GM10847 (cell line): Measurements from ENCODE around the gene FHL2.

ENCODE experiments used
- POLR2A ChIP-seq: IDR thresholded peaks from 2 replicates; pipeline ENCODE4 v1.6.1; 2011; ENCODE audit not compliant: insufficient read length; ENCODE audit errors: extremely low read depth

The FHL2 gene, protein sequence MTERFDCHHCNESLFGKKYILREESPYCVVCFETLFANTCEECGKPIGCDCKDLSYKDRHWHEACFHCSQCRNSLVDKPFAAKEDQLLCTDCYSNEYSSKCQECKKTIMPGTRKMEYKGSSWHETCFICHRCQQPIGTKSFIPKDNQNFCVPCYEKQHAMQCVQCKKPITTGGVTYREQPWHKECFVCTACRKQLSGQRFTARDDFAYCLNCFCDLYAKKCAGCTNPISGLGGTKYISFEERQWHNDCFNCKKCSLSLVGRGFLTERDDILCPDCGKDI

DNA sequence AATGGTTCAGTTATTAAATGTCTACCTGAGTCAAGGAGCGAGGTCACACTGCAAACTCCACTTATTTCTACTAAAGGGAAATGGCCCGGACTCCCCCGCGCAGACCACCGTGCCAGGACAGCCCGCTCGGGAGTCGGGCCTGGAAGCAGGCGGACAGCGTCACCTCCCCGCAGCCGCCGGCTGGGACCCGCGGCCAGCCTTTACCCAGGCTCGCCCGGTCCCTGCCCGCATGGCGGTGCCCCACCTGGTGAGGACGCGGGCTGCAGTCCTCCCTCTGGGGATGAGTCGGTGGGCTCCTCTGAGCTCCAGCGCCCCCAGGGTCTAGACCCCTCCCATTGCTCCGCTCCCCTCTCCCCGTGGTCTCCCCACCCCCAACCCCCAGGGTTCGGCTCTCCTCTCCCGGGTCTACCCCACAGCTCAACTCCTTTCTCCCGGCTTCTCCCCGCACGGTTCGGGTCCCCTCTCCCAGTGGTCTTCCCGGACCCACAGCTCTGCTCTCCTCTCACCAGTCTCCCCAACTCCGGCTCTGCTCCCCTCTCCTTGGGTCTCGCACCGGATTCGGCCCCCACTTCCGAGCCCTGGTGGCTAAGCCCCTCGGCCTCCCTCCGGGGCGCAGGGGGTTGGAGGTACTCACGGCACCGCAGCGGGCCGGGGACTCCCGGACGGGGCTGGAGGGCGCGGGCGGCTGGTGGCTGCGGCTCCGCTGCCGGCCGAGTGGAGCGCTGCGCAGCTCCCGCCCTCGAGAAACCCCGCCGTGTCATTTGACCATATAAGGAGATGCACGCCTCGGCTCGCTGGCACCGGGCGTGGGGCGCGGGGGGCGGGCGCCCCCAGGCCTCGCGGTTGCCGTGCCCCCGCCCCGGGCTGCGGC lies at the start of gene FHL2:
Gene FHL2, minus strand, starts transcription at position 716 of the 871 bp plus-strand sequence. CDS start 12,535 bp downstream, outside the sequence.
- no peak for TF ChIP-seq POLR2A

DNA sequence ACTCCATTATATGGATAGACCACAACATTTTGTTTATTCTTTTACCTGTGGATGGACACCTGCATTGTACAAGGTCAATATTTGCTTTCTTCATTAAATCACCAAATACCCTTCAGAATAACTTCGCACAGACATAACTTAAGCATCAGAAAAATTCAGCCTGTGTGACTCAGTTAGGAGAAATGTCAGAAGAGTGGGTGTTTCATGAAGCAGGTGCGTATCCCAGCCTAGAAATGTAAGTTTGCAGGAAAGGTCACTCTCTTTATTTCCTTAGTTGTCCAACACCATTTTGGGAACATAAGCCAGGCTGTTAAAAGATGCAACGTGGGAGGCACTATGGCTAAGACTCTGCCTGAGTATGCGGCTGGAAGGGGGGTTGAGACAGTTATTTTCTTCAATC lies 48.6 kb upstream of the FHL2 start:
- TF ChIP-seq POLR2A = no peak

DNA sequence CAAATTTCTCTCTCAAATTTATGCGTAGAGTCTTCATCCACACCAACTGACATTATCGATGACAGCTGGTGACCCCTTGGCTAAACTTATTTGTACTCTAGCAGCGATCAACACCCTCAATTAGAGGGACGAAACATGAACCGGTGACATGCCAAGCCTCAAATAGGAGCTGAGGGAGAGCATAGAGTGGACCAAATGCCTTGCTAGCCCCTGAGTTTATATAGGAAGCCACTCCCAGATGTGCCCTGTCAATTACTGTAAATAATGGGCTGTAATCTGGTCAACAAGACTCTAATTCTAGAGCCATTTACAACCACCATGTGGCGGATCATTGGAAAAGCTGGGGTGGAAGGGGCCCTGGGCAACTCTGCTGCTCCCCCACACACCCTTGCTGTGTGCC lies 47.6 kb upstream of the FHL2 start:
- TF ChIP-seq POLR2A = no peak

DNA sequence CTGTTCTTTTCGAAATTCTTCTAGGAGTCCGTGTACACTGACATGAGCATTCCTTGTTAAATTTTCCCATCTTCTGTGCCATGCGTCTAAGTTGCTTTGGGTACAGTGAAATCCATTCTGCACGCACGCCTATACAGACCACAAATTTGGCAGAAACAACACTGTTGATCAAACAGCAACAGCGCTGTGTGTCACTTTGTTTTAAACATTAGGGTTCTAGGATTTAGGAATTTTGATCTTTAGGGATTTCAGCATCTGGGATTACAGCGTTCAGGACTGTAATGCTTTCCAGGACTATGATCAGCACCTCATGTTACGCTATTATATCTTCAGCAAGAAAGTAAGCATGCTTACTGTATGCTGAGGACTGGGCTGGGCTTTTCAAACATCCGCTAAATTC lies 47.1 kb upstream of the FHL2 start:
- no peak for TF ChIP-seq POLR2A

DNA sequence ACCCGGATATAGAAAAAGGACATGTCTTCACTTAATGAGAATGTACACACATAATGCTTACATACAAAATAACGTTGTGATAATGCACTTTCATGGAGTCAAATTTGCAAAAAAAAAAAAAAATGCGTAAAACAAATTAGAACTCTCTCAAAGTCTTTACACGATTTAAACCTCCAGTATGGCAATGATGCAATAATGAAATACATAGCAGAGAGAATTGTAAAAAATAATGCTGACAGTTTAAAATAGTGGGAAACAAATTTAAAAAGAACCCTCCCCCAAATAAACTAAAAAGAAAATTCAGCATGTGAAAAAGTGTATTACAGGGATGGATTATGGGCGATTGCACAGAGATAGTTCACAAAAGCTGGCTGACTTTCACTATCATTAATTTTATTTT lies 46.6 kb upstream of the FHL2 start:
- TF ChIP-seq POLR2A = no peak

DNA sequence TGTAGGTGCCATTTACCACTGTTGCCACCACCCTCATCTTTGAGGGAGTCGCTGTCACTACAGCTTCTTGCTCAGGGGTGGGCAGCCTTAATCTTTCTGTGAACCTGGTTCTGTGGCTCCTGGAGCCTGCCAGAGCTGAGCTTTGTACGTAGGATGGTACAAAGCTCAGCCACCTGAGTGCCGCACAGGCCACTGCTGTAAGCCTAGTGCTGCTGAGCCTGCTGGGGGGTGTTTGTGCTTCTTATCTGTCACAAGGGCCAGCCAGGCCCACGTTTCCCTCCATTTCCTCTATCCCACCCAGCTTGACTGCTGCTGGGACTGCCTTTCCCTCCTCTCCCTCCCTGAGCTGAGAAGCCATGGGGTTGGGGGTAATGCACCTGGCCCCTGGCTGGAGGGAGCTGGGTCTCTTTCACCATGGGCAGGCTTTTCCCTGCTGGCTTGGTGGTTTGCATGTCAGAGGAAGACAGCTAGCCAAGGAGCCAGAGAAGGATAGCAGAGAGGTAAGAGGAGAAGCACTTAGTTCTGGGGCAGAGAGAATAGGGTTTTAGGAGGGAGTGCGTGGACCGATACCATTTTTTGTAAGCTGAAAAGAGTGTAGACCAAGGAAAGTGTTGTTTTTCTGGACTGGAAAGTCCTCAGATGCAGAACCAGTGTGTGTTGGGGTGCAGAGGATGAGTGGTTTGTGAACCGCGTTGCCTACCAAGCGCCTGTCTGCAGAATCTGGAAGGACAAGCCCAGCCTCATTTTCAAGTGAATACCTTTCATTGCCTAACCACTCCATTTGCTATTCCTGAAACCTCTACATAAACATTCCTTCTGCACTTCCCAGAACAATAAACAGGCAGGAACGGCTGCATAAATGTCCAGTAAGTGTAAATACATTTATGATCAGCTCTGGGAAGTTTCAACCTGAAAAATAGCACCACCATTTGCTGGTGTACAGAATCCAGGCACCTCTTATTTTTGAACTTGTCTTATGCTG lies 45.1 kb upstream of the FHL2 start:
- TF ChIP-seq POLR2A = no peak

DNA sequence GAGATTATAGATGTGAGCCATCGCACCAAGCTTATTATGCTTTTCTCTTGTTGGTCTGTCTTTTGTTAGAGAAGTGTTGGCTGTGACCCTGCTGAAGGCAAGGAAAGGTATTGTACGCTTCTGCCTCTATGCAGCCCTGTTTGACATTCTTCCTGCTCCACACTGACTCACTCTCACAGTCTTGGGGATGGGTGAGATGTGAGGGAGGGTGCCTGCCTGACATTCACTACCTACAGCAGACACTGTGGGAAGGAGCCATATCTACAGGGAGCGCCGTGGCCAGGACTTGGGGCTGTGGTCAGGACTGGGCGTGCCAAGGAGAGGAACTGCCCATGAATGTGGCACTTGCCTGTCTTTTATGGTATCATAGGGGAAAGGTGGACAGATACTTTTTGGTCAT lies 43.9 kb upstream of the FHL2 start:
- TF ChIP-seq POLR2A = no peak

DNA sequence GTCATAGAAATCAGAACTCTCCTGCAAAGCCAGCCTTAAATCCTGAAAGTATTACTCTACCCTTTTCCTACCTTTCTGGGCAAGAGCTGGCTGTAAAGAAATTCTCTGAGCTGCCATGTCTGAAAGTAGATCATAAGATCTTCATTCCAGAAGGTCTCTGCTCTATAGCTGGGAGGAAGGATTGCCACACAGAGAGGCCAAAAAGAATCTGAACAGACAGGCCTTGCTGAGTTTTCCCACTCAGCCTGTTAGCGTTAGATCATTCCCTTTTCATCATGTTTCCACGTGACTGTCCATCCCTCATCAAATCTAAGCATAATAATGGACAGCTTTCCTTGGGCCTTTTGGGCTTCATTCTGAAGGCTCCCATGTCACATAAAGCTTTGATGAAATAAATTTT lies 43.2 kb upstream of the FHL2 start:
- TF ChIP-seq POLR2A = no peak

DNA sequence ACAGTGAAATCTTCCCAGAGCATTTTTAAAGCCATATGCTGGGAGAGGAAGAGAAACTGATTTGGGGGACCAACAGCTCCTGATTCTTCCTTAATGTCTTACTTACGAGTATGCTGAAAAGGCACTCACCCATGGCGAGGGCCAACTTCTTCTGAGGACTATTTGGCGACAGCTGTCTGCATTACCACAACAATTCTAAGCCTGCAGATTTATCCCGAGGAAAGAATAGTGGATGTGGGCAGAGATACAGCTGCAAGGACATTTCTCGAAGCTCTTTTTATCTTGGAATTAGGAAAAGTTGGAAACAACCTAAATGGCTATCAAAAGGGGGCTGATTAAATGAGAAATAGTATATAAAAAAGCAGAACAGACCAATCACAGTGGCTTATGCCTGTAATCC lies 40.3 kb upstream of the FHL2 start:
- TF ChIP-seq POLR2A = no peak

DNA sequence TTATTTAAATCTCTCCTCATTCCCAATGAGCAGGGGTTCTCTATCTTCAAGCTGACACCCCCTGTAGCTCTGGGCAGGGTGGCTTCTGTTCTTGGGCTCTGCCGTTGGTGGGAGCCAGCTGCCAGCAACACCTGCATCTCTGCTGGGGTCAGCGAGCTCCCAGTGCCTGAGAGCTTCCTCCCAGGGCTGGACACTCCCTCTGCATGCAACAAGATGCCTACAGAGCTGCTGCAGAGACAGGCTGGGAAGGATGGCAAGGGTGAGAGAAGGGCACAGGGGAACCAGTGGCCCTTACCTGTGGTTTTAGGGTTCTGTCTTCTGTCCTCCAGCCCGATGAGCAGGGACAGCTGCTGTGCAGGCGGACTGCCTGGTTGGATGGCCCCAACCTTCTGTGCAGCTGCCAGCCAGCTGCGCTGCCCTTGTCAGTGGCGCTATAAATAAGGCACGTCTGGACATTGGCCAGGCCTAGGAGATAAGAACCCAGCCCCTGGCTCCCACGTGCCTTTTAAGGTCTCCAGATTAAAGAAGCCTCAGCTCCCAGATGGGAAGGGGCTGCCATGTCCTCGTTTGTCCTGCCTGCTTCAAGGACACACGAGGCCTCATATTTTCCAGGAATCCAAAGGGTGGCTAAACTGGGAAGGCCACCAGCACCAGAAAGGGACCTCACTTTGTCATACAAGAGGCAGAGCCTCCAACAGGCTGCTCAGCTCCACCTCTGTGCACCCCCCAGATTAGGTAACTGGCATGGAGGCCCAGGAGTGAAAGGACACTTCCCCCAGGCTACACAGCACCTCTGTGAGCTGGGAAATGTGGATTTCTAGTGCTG lies 39.5 kb upstream of the FHL2 start:
- no peak for TF ChIP-seq POLR2A

DNA sequence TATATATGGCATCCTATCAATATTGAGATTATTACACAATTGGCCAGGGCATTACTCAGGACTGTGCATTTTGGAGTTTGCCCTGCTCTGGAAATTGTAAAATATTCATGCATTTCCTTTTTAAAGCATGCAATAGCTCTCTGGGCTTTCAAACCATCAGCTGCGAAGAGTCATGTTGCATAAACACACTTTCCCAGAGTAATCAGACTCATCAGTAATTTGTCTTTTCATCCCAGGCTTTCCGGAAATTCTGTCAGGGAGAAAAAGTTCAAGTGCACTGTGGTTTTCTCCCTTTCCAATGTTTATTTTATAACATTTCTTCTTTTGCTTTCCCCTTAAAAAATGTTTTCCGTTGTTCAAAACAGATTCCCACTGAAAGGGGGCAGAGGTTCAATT lies 38.9 kb upstream of the FHL2 start:
- no peak for TF ChIP-seq POLR2A

DNA sequence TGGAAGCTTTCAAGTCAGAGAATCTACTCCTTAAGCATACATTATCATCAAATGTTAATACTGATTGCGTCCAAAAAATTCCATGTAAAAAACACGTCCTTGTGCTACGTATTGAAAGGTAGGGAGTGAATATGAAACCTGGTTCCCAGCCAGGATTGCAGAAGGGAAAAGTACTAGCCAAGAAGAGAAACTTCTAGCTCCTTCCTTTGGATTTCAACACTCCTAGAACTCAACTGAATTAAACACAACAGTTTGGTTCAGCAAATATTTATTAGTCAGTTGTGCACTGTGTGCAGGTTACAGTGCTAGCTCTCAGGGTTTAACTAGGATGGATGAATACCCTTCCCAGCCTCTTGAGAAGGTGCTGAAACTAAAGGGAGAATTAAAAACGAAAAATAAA lies 33.9 kb upstream of the FHL2 start:
- no peak for TF ChIP-seq POLR2A

DNA sequence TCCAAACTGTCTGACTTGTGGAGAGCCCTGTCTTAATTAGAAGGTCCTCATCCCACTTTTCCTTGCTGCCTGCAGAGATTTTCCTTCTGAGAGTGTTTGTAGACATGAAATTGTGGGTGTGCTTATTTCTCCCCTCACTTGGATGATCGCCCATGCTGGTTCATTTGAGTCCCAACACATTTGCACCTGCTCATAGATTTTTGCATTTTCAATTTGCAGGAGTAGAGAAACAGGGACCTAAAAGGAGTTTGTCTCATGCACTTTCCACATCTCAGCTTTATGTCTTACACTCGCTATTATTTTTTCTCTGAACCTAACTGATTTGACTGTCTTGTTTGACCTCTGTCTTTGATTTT lies 33.2 kb upstream of the FHL2 start:
- TF ChIP-seq POLR2A = no peak

DNA sequence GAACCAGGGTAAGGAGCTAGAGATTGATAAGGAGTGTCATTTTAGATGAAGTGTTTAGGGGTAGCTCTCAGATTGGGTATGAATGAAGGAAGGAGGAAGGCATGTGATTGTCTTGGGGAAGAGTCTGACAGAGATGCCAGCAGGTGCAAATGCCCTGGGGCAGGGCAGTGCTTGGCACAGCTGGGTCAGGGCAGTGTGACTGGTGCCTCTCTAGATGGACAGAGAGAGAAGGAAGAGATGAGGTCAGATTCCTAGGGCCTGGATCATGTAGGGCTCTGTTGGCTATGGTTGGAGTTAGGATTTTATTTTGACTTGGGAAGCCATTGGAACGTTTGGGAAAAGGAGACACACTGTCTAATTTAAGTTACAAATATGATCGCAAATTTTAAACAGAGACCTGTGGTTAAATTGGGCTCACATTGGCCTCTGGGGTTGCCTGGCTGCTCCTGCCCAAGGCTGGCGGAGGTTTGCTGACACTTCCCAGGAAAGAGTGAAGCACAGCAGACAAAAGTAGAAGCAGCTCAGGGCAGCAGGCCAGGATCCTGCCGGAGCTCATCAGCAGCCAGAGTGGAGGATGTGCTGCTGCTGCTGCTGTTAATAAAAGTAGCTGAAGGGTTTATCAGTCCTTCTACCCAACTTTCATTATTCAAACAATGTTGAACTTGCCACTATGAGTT lies 32.7 kb upstream of the FHL2 start:
- TF ChIP-seq POLR2A = no peak

DNA sequence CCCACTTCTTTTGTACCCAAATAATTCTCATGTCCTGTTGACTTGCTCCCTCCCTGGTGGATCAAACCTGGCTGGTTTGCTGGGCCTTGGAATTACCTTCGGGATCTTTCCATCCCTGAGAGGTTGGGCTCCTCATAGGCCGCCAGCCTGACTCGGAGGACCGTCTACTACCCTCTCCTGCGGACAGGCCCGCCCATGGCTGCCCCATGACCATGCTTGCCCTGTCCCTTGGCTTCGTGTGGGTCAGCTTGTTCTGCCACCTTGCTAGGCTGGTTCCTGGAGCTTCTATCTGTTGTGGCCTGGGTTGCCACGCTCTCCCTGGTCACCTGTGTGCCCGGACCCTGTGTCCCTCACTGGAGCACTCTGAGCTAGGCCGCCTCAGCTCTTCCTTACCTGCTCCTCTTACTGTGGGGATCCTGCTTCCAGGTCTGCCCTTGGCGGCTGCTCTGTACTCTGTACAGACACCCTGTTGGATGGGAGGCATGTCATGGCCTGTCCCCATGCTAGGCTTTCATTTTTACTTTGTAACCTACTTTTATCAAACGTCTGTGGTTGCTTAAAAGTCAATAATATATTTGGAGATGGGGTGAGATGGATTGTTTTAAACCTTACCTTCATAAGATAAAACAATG lies 29.7 kb upstream of the FHL2 start:
- no peak for TF ChIP-seq POLR2A
